ENCODE measurements around the gene DNAH10.

DNA sequence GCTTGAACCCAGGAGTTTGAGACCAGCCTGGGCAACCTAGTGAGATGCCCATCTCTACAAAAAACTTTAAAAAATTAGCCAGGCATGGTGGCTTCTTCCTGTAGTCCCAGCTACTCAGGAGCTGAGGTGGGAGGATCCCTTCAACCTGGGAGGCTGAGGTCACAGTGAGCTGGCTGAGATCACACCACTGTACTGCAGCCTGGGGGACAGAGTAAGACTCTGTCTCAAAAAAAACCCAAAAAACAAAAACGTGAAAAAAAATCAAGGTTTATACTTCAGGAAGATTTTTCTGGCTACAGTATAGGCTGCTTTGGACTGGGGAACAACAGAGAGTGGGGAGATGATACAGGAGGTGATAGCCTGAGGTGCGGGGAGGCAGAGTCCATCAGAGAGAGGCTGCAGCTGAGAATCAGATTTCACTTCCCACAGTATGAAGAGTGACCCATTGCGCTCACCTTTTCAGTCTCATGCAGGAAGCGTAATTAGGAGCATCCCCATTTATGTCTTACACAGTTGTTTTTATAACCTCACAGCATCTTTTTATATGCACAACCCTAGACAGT lies 28.9 kb downstream of the DNAH10 start:
- TF ChIP-seq CTCF (IDR thresholded peaks at IDR 0.05) (no peak), POLR2A (IDR thresholded peaks at IDR 0.05) (no peak)

All from adrenal gland (tissue), 5 donors.